Spleen (tissue), 7 donors: ENCODE results near the gene SEMA4A.

Experiments used
- POLR2A ChIP-seq, 3 donors: fragments of 450-650 bp; IDR thresholded peaks; one replicate each; pipeline ENCODE4 v1.5.1; 2017; ENCODE audit warnings: antibody characterized with exemption in 3 of 3, mild to moderate bottlenecking in 1 of 3
- POLR2AphosphoS5 ChIP-seq, 3 donors: sonication (generic); formaldehyde crosslinking; IDR thresholded peaks; one replicate each; pipeline ENCODE4 v1.5.1; 2017; ENCODE audit warnings: antibody characterized with exemption in 3 of 3
- TF ChIP-seq, protein P1 (sequence below), 11 experiments: fragments of 200-600 bp in 7 of 11; fragments of 450-650 bp in 4 of 11; sonication (generic) in 4 of 11; IDR thresholded peaks in 8 of 11; conservative IDR thresholded peaks in 3 of 11; 1 replicate in 7 of 11; 2 replicates in 4 of 11; pipeline versions ENCODE4 v1.4.0 to v1.8.0; 2016 to 2021; ENCODE audit warnings: antibody characterized with exemption in 11 of 11, inconsistent platforms in 4 of 11, mild to moderate bottlenecking in 1 of 11
- donor health status: DM: no; HTN: no; CAD: no; lungs with moderate emphysema.
- donor health status: DM: no; HTN: no; CAD: no.
- donor health status: DM: no; HTN: no; CAD: no.

- TF ChIP-seq, protein P1, sequence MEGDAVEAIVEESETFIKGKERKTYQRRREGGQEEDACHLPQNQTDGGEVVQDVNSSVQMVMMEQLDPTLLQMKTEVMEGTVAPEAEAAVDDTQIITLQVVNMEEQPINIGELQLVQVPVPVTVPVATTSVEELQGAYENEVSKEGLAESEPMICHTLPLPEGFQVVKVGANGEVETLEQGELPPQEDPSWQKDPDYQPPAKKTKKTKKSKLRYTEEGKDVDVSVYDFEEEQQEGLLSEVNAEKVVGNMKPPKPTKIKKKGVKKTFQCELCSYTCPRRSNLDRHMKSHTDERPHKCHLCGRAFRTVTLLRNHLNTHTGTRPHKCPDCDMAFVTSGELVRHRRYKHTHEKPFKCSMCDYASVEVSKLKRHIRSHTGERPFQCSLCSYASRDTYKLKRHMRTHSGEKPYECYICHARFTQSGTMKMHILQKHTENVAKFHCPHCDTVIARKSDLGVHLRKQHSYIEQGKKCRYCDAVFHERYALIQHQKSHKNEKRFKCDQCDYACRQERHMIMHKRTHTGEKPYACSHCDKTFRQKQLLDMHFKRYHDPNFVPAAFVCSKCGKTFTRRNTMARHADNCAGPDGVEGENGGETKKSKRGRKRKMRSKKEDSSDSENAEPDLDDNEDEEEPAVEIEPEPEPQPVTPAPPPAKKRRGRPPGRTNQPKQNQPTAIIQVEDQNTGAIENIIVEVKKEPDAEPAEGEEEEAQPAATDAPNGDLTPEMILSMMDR (IDR thresholded peaks at IDR 0.05 in 8 of 11, conservative IDR thresholded peaks at IDR 0.05 in 3 of 11): no peak
- no peak for TF ChIP-seq POLR2AphosphoS5 (IDR thresholded peaks at IDR 0.05)
- TF ChIP-seq POLR2A (IDR thresholded peaks at IDR 0.05): no peak
Observed at GRCh38 chr1:156177919-156178654, 24.7 kb downstream of the SEMA4A start.
